K562 (cell line): ENCODE measurements around the gene BOD1L1. TPM values are rescaled to one million over a fixed set of nuclear protein-coding genes. Genes with fewer than 3 reads are reported as not detected.

Source experiments
- CREB1 ChIP-seq, 2 experiments: sonication (generic) in 1 of 2; formaldehyde crosslinking in 1 of 2; IDR thresholded peaks; 2 replicates each; pipeline versions ENCODE4 v1.6.1 to v1.8.0; 2012 to 2022; ENCODE audit warnings: inconsistent platforms in 1 of 2, mild to moderate bottlenecking in 1 of 2, missing genetic modification reagents in 1 of 2, moderate library complexity in 1 of 2
- CTCF ChIP-seq, 3 experiments: IDR thresholded peaks in 2 of 3; conservative IDR thresholded peaks in 1 of 3; 2 replicates each; pipeline ENCODE4 v1.5.1; 2011 to 2012; ENCODE audit warnings: low read length in 3 of 3, mild to moderate bottlenecking in 3 of 3, control low read depth in 2 of 3, improper control_type of control experiment in 1 of 3, inconsistent platforms in 1 of 3, low read depth in 1 of 3, mixed read lengths in 1 of 3, moderate library complexity in 1 of 3; ENCODE audit not compliant: insufficient read depth in 2 of 3
- CXXC5 ChIP-seq: fragments of 250-450 bp; sonication (Bioruptor Pico); IDR thresholded peaks from 2 replicates; pipeline ENCODE4 v1.8.0; 2022; ENCODE audit warnings: inconsistent platforms, mild to moderate bottlenecking, moderate library complexity
- EGR1 ChIP-seq: fragments of 450-650 bp; conservative IDR thresholded peaks from 2 replicates; pipeline ENCODE4 v1.6.1; 2017; ENCODE audit warnings: mild to moderate bottlenecking
- HNRNPLL ChIP-seq: fragments of 200-400 bp; formaldehyde crosslinking; IDR thresholded peaks from 2 replicates; pipeline ENCODE4 v1.6.1; 2017; ENCODE audit warnings: low read length, low read depth, mild to moderate bottlenecking; ENCODE audit not compliant: poor library complexity, severe bottlenecking
- L3MBTL2 ChIP-seq: fragments of 450-650 bp; IDR thresholded peaks from 2 replicates; pipeline ENCODE4 v1.6.1; 2016; ENCODE audit warnings: mild to moderate bottlenecking, moderate library complexity
- RAD21 ChIP-seq, 2 experiments: fragments of 250-450 bp in 1 of 2; fragments of 450-650 bp in 1 of 2; sonication (Bioruptor Pico) in 1 of 2; formaldehyde crosslinking in 1 of 2; IDR thresholded peaks in 1 of 2; conservative IDR thresholded peaks in 1 of 2; 2 replicates each; pipeline versions ENCODE4 v1.4.0 to v1.8.0; 2020 to 2022; ENCODE audit warnings: mild to moderate bottlenecking in 2 of 2, moderate library complexity in 1 of 2
- polyA plus RNA-seq, 8 experiments: library from polyadenylated mRNA; depleted of rRNA in 4 of 8; stranded (reverse) in 5 of 8; unstranded in 3 of 8; fragments of >200 nt; fragmentation: Nextera tagmentation in 2 of 8; fragmentation: Illumina TruSeq in 1 of 8; extraction: Ambion mirVana in 2 of 8; extraction: Trizol in 1 of 8; gene quantifications; 2 replicates each; pipeline versions ENCODE4 v1.2.1 to v1.2.3, GENCODE V29; 2011 to 2014; ENCODE audit warnings: inconsistent platforms in 1 of 8, missing spikeins in 1 of 8
- total RNA-seq, 7 experiments: library from RNA; depleted of rRNA in 6 of 7; stranded (reverse); fragments of >200 nt in 6 of 7; fragmentation: Illumina TruSeq in 2 of 7; extraction: Trizol in 2 of 7; gene quantifications; 2 replicates each; pipeline versions ENCODE4 v1.2.1 to v1.2.3, GENCODE V29; 2011 to 2021; ENCODE audit warnings: low replicate concordance in 1 of 7
- TF ChIP-seq, protein P1 (sequence below), 2 experiments: IDR thresholded peaks; 2 replicates each; pipeline ENCODE4 v1.6.1; 2011; ENCODE audit warnings: borderline replicate concordance in 1 of 2, control low read depth in 1 of 2, low read depth in 1 of 2, low read length in 1 of 2, mild to moderate bottlenecking in 1 of 2, mixed read lengths in 1 of 2, moderate library complexity in 1 of 2; ENCODE audit not compliant: insufficient read depth in 1 of 2, insufficient read length in 1 of 2, poor library complexity in 1 of 2, severe bottlenecking in 1 of 2; ENCODE audit errors: extremely low read depth in 1 of 2
- TF ChIP-seq, protein P2 (sequence below): fragments of 250-450 bp; sonication (Bioruptor Pico); IDR thresholded peaks from 2 replicates; pipeline ENCODE4 v1.8.0; 2022; ENCODE audit warnings: moderate library complexity, mild to moderate bottlenecking, inconsistent platforms
- TF ChIP-seq, protein P3 (sequence below), 2 experiments: fragments of 450-650 bp; formaldehyde crosslinking in 1 of 2; IDR thresholded peaks; 2 replicates each; pipeline versions ENCODE4 v1.4.0 to v1.6.1; 2014 to 2020; ENCODE audit warnings: mild to moderate bottlenecking in 2 of 2, borderline replicate concordance in 1 of 2, low read depth in 1 of 2

BOD1L1 gene
- total and polyA plus RNA-seq, 9 of the 15 experiments (the other 6 are each of a cell fraction or from before 2014, with no cell fraction given): 4.8 to 23.2 (median 17.7) TPM

GRCh38 chr4:13654162-13654797 is 26.8 kb upstream of the BOD1L1 start (continued):
- TF ChIP-seq, protein P1, sequence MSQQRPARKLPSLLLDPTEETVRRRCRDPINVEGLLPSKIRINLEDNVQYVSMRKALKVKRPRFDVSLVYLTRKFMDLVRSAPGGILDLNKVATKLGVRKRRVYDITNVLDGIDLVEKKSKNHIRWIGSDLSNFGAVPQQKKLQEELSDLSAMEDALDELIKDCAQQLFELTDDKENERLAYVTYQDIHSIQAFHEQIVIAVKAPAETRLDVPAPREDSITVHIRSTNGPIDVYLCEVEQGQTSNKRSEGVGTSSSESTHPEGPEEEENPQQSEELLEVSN (IDR thresholded peaks at IDR 0.05; ENCODE audit: borderline replicate concordance in 1 of 2, extremely low read depth in 1 of 2, insufficient read depth in 1 of 2, insufficient read length in 1 of 2, low read depth in 1 of 2, low read length in 1 of 2, poor library complexity in 1 of 2, severe bottlenecking in 1 of 2): peak in 1 of 2 experiments; percentile 70
- TF ChIP-seq, protein P2, sequence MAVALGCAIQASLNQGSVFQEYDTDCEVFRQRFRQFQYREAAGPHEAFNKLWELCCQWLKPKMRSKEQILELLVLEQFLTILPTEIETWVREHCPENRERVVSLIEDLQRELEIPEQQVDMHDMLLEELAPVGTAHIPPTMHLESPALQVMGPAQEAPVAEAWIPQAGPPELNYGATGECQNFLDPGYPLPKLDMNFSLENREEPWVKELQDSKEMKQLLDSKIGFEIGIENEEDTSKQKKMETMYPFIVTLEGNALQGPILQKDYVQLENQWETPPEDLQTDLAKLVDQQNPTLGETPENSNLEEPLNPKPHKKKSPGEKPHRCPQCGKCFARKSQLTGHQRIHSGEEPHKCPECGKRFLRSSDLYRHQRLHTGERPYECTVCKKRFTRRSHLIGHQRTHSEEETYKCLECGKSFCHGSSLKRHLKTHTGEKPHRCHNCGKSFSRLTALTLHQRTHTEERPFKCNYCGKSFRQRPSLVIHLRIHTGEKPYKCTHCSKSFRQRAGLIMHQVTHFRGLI (CRISPR knock-in tag): no peak
- TF ChIP-seq, protein P3, sequence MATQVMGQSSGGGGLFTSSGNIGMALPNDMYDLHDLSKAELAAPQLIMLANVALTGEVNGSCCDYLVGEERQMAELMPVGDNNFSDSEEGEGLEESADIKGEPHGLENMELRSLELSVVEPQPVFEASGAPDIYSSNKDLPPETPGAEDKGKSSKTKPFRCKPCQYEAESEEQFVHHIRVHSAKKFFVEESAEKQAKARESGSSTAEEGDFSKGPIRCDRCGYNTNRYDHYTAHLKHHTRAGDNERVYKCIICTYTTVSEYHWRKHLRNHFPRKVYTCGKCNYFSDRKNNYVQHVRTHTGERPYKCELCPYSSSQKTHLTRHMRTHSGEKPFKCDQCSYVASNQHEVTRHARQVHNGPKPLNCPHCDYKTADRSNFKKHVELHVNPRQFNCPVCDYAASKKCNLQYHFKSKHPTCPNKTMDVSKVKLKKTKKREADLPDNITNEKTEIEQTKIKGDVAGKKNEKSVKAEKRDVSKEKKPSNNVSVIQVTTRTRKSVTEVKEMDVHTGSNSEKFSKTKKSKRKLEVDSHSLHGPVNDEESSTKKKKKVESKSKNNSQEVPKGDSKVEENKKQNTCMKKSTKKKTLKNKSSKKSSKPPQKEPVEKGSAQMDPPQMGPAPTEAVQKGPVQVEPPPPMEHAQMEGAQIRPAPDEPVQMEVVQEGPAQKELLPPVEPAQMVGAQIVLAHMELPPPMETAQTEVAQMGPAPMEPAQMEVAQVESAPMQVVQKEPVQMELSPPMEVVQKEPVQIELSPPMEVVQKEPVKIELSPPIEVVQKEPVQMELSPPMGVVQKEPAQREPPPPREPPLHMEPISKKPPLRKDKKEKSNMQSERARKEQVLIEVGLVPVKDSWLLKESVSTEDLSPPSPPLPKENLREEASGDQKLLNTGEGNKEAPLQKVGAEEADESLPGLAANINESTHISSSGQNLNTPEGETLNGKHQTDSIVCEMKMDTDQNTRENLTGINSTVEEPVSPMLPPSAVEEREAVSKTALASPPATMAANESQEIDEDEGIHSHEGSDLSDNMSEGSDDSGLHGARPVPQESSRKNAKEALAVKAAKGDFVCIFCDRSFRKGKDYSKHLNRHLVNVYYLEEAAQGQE (IDR thresholded peaks at IDR 0.05; ENCODE audit: borderline replicate concordance): 0 out of 2 replicates have a peak, but pooled peaks have one; percentile 5
- TF ChIP-seq, protein P3 (CRISPR knock-in tag; IDR thresholded peaks at IDR 0.05; ENCODE audit: low read depth): no peak
- TF ChIP-seq HNRNPLL (peak; percentile 74), EGR1 (0 out of 2 replicates have a peak, but pooled peaks have one; percentile 9), CREB1 (IDR thresholded peaks at IDR 0.05) (no peak), CREB1 (CRISPR knock-in tag; IDR thresholded peaks at IDR 0.05) (peak; percentile 23; the same call in 1 of the 2 replicates), L3MBTL2 (peak; percentile 58), RAD21 (CRISPR knock-in tag; conservative IDR thresholded peaks at IDR 0.05 in 1 of 2, IDR thresholded peaks at IDR 0.05 in 1 of 2) (peak; percentile 41 to 49), CXXC5 (CRISPR knock-in tag) (0 out of 2 replicates have a peak, but pooled peaks have one; percentile 23), CTCF (IDR thresholded peaks at IDR 0.05 in 2 of 3, conservative IDR thresholded peaks at IDR 0.05 in 1 of 3; ENCODE audit: insufficient read depth in 2 of 3, low read depth in 1 of 3, low read length in 3 of 3) (peak; percentile 73 to 83 (median 76))
